GM10248 (cell line): Measurements from ENCODE around the gene EOLA1.
"Not testable (repeated sequence)": the region's sequence is repeated elsewhere in the genome, so short reads cannot be mapped to it uniquely, and the experiment has no call there.

Experiments
- CTCF ChIA-PET: fragments of 300-600 bp; sonication (Branson Sonifier 250); formaldehyde crosslinking; extraction: SDS; loops from one replicate; lab custom pipeline; 2021; ENCODE audit warnings: antibody characterized with exemption; lab: Yijun Ruan, JAX
- POLR2A ChIA-PET: fragments of 350-650 bp; sonication (Branson Sonifier 250); formaldehyde crosslinking; extraction: SDS; loops from one replicate; lab custom pipeline; 2020; ENCODE audit warnings: antibody characterized with exemption; lab: Yijun Ruan, JAX
- DNase-seq: peaks from one replicate; pipeline ENCODE4 v3.0.0; 2012; ENCODE audit errors: extremely low spot score
- CTCF ChIP-seq: IDR thresholded peaks from 2 replicates; pipeline ENCODE4 v1.5.1; 2012; ENCODE audit warnings: mild to moderate bottlenecking, low read depth; ENCODE audit errors: extremely low read depth, missing control alignments, control extremely low read depth

EOLA1 gene

DNA sequence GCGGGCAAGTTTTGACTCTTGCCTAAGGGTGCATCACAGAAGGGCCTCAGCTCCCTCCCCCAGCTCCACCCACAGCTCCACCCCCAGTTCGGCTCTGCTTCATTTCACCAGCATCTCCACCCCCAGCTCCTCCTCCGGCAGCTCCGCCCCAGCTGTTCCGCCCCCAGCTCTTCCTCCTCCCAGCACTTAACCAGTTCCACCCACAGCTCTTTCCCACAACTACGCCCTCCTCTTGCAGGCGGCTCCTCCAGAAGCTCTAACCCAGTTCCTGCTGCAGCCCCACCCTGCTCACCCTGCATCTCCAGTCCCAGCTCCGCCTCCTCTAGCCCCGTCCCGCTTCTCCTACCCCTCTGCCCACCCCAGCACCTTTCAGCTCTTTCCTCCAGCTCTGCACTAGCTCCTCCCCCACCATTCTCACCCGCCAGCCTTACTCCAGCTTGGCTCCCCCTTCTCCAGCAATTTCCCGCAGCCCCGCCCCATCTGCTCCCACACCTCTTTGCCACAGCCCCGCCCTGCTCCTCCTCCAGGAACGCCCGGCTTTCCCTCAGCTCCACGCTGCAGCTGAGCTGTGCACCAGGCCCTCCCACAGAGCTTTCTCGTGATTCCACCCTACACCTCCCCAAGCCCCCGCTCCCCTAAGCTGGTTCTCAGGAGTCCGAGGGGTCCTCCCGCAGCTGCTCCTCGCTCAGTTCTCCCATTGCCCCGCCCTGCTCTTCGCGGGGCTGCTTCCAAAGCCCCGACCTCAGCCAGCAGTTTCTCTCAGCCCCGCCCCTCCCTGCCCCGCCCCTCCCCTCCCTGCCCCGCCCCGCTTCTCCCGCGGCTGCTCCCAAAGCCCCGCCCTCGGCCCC lies 1.3 kb upstream of the EOLA1 start:
- CTCF ChIA-PET, result interaction anchor here (0.9 to 1.8 kb wide), 5 partner anchors 9 to 399 kb away, joined by 3 to 11 read pairs (median 5); partner anchors contain the start of gene EOLA2

DNA sequence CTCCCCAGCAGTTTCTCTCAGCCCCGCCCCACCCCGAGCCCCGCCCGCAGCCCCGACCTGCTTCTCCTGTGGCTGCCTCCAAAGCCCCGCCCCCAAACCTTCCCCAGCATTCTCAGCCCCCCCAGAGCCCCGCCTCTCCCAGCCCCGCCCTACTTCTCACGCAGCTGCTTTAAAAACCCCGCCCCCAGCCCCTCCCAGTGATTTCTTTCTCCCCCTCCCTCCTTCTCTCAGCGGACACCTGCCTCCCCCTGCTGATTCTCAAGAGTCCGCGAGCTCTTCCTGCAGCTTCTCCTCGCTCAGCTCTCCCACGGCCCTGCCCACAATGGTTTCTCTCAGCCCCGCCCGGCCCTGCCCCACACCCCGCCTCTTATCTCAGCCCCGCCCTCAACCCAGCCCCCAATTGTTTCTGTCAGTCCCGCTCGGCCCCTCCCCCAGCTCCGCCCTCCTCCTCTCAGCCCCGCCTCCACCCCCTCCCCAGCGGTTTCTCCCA lies 636 bp upstream of the EOLA1 start:
- peak; percentile 87 for DNase-seq
- POLR2A ChIA-PET, result interaction anchor here (0.6 to 3.2 kb wide), 6 partner anchors 9 to 1644 kb away, joined by 4 to 30 read pairs (median 10); partner anchors contain the start of genes EOLA2 and IDS
- CTCF ChIA-PET, result interaction anchor here (0.6 to 1.8 kb wide), 7 partner anchors 10 to 398 kb away, joined by 3 to 11 read pairs (median 5); partner anchors contain the start of gene EOLA2
- TF ChIP-seq CTCF, result no peak

More for the DNA sequence above, 1.3 kb upstream of the EOLA1 start:
- peak; percentile 79 for DNase-seq
- POLR2A ChIA-PET, result interaction anchor here (1.6 to 3.2 kb wide), 5 partner anchors 8 to 400 kb away, joined by 4 to 30 read pairs (median 10); partner anchors contain the start of genes EOLA2 and IDS
- no peak for TF ChIP-seq CTCF

GRCh38 chrX:149541521-149542047 lies 772 bp downstream of the EOLA1 start:
- DNase-seq, result no peak
- CTCF ChIA-PET, result interaction anchor here (1.1 kb wide), 1 partner anchor 29 kb away, joined by 3 read pairs; no protein-coding TSS in a partner anchor
- POLR2A ChIA-PET, result interaction anchor here (2.1 to 3.2 kb wide), 3 partner anchors 28 to 398 kb away, joined by 9 to 30 read pairs (median 17); partner anchors contain the start of genes EOLA2 and IDS

DNA sequence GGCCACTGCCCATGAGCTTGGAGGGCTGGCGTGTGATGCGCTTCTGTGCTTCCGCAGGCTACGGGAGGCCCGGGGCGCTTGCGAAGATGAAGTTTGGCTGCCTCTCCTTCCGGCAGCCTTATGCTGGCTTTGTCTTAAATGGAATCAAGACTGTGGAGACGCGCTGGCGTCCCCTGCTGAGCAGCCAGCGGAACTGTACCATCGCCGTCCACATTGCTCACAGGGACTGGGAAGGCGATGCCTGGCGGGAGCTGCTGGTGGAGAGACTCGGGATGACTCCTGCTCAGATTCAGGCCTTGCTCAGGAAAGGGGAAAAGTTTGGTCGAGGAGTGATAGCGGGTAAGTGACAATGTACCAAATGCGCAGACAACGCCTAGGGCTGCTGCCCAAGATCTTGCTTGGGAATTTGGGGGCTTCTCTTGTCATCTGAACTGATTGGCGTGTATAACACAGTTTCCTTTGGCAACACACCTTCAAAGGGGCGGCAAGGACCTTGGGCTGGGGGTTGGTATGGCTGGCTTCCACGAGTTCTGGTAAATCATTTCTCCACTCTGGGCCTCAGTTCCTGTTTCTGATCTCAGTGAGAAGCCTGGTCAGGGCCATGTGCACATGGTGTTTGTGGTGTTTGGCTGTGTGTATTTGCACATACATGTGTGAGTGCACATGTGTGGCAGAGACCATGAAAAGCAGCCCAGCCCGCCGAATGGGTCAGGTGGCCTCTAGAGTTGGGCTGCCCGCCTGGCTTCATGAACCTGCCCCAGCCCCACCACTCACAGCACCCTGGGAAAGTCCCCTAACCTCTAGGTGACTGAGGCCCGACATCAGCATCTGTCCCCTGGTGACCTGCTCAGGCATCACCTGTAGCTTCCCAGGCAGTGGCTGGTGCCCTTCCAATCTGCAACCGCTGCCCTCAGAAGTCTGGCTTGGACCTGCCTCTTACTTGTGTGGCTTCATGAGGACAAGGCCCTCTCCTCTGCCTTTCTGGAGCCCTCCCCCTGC lies 5.0 kb downstream of the EOLA1 start:
- DNase-seq, POLR2A ChIA-PET, CTCF ChIA-PET: not testable (repeated sequence)

More at GRCh38 chrX:149541521-149542047, 772 bp downstream of the EOLA1 start:
- TF ChIP-seq CTCF, result no peak

DNA sequence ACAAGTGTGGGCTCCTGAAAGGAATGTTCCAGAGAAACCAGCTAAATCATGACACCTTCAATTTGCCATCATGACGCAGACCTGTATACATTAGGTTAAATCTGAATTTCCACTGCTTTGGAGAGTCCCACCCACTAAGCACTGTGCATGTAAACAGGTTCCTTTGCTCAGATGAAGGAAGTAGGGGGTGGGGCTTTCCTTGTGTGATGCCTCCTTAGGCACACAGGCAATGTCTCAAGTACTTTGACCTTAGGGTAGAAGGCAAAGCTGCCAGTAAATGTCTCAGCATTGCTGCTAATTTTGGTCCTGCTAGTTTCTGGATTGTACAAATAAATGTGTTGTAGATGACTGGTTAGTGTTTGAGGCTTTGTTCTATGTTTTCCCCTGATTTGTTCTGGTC lies 6.2 kb downstream of the EOLA1 start:
- POLR2A ChIA-PET, CTCF ChIA-PET, DNase-seq: not testable (repeated sequence)

DNA sequence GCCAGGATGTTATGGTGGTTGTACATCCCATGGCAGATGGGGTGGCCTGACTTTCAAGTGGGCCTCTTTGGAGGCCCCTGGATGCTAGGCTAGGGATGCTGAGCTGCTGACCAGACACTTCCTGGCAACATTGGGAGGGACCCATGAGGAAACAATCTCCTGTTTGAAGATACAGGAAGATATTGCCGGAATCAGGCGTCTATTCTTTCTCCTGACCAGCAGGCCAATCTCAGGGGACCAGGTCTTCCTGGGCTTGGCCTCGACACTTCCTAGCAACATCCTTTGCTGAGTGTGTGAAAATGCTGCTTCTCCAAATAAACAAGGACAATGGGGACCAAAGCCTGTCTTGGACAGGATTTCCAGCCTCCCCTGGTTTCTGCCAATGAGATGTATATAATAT lies 7.0 kb downstream of the EOLA1 start:
- DNase-seq, POLR2A ChIA-PET, CTCF ChIA-PET: not testable (repeated sequence)

DNA sequence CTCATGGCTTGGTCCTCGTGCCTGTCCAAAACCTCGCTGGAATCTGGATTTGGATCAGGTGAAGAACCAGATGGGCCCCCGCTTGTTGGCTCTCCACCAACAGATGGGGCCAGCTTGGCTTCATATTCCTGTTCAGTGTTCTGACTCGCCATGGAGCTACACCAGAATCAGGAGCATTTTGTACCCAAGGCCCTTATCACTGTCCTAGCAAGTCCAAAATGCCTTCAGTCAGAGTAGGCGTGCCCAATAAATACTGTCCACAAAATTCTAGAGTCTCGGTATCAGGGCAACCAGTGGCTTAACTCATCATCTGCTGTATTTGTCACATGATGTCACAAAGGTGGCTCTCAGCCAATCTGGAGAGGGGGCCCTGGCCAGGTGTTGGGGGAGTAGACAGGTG lies 8.9 kb downstream of the EOLA1 start, which contains the start of gene HSFX3:
TSS of gene HSFX3 (minus strand) at position 224 of the 400 bp plus-strand sequence. CDS start at position 152, 72 bp downstream.
- CTCF ChIA-PET, POLR2A ChIA-PET: not testable (repeated sequence)

GRCh38 chrX:149550454-149550853 lies 9.6 kb downstream of the EOLA1 start:
- CTCF ChIA-PET, DNase-seq, POLR2A ChIA-PET: not testable (repeated sequence)

More for the DNA sequence above, 8.9 kb downstream of the EOLA1 start, which contains the start of gene HSFX3:
- DNase-seq, result not testable (repeated sequence)

DNA sequence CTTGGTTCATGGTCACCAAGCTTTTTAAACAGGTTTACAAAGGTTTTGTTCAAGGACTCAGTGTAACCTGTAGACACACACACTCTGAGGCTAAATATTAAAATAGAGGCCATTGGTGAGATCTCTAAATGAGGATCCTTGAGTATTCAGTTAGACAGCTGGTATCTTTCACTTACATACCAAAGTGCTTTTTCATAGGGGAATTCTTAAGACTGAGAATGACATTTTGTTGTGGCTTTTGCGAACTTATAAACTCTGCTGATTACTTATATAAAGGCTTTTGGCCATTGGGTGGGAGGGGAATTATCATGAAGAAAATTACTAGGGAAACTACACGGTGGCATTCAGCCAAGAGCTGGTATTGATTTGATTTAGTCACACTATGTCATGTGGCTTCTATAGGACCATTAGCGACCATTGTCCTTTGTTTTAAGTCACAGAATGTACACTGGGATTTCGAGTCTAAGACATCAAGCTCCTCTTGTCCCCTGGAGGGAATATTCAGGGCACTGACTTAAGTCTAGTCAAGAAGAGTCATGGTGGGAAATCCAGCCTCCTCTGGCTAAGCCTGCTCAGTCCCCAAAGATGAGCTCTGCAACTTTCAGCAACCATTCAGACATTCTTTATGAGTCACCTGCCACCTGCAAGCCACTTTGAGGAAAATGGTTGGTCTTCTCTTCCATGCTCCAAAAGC lies 10.6 kb downstream of the EOLA1 start:
- DNase-seq, CTCF ChIA-PET, POLR2A ChIA-PET: not testable (repeated sequence)

GRCh38 chrX:149551939-149552248 lies 11.1 kb downstream of the EOLA1 start:
- CTCF ChIA-PET, DNase-seq, POLR2A ChIA-PET: not testable (repeated sequence)

GRCh38 chrX:149555251-149555650 lies 14.4 kb downstream of the EOLA1 start:
- CTCF ChIA-PET, result not testable (repeated sequence)

More at GRCh38 chrX:149555251-149555650, 14.4 kb downstream of the EOLA1 start:
- DNase-seq, POLR2A ChIA-PET: not testable (repeated sequence)
